ENCODE measurements around the gene CLDN15.

- TF ChIP-seq CTCF (conservative IDR thresholded peaks at IDR 0.05; ENCODE audit: low read length) (no peak), EZH2phosphoT487 (IDR thresholded peaks at IDR 0.05; ENCODE audit: borderline replicate concordance, low read depth, low read length) (no peak)
These were observed 20.7 kb upstream of the CLDN15 start for GRCh38 chr7:101258243-101258731.

All from OCI-LY7 (cell line).